ENCODE data around the gene PCDHGA5. TPM values are rescaled to one million over a fixed set of nuclear protein-coding genes. Genes with fewer than 3 reads are reported as not detected.

PCDHGA5 gene
- total and polyA plus RNA-seq, 2 of the 8 experiments (the other 6 are each of a cell fraction or from before 2014, with no cell fraction given): 1.1 to 1.3 TPM

- H3K4ac ChIP-seq (replicated peaks; ENCODE audit: insufficient read length, low read depth, low read length): no peak overlapping the region
- FAIRE-seq: no peak
- no peaks in the 10 kb centered on the region for H3K27me3 ChIP-seq (replicated peaks in 1 of 4; ENCODE audit: control insufficient read depth in 3 of 4, extremely low read depth in 1 of 4, insufficient read depth in 3 of 4, low read length in 3 of 4)
- no peak overlapping the region for H3K9ac ChIP-seq (replicated peaks in 1 of 4; ENCODE audit: extremely low read depth in 1 of 4, low read depth in 3 of 4, low read length in 3 of 4)
- no peak overlapping the region for H2BK120ac ChIP-seq (replicated peaks; ENCODE audit: low read depth, low read length)
- ChIA-PET POLR2A (ENCODE audit: partially characterized antibody) (no interaction called here), CTCF (ENCODE audit: partially characterized antibody) (interaction anchor here (1.0 to 1.6 kb wide), 5 partner anchors 16 to 179 kb away, joined by 3 to 5 read pairs (median 4); partner anchors contain the start of genes PCDHB9, PCDHGB1 and PCDHGB6)
- H3K4me3 ChIP-seq (ENCODE audit: extremely low read depth in 1 of 4, insufficient read depth in 2 of 4, low read depth in 3 of 4, low read length in 4 of 4): no peak overlapping the region
- peaks cover 0 to 8% (median 1%) of the 10 kb centered on the region in 4 experiments; a peak in 3 of 8 replicates for H3K36me3 ChIP-seq (ENCODE audit: control insufficient read depth in 2 of 4, insufficient read depth in 4 of 4, low read length in 3 of 4)
- H3K18ac ChIP-seq (ENCODE audit: extremely low read depth, low read length): no peak overlapping the region
- H3K79me2 ChIP-seq (ENCODE audit: control insufficient read depth in 1 of 2, insufficient read depth in 2 of 2, low read length in 2 of 2): no peaks in the 10 kb centered on the region
- no peak overlapping the region for H2BK15ac ChIP-seq (ENCODE audit: low read length)
- no peaks in the 10 kb centered on the region for H3K23me2 ChIP-seq (ENCODE audit: low read depth, low read length)
- H3K9me3 ChIP-seq (ENCODE audit: insufficient read depth in 2 of 2, low read depth in 1 of 2, low read length in 1 of 2): peaks cover 43 to 50% of the 10 kb centered on the region in 2 experiments
- H3K23ac ChIP-seq (ENCODE audit: insufficient read length): no peak overlapping the region
- H3K14ac ChIP-seq (ENCODE audit: insufficient read length): no peak overlapping the region
- no peak overlapping the region for H2BK12ac ChIP-seq (ENCODE audit: low read depth, low read length)
- no peaks in the 10 kb centered on the region for H3K79me1 ChIP-seq (ENCODE audit: low read depth, low read length)
- H4K8ac ChIP-seq (ENCODE audit: extremely low read depth, insufficient read depth, low read length): no peak overlapping the region
- H3K4me2 ChIP-seq (ENCODE audit: insufficient read depth in 1 of 2, low read depth in 2 of 2, low read length in 2 of 2): no peak overlapping the region
- H3K4me1 ChIP-seq (replicated peaks in 1 of 4; ENCODE audit: control insufficient read depth in 3 of 4, insufficient read depth in 4 of 4, low read length in 3 of 4): peaks cover 0 to 3% (median 0%) of the 10 kb centered on the region in 4 experiments; a peak in 1 of 7 replicates
- H2AK5ac ChIP-seq (ENCODE audit: low read depth, low read length): no peak overlapping the region
- H3K56ac ChIP-seq (replicated peaks; ENCODE audit: insufficient read length, low read depth, low read length): no peak overlapping the region
- H4K20me1 ChIP-seq (replicated peaks in 1 of 2; ENCODE audit: control insufficient read depth in 1 of 2, insufficient read depth in 2 of 2, low read length in 2 of 2): no peaks in the 10 kb centered on the region
- H2BK20ac ChIP-seq (ENCODE audit: low read length): no peak overlapping the region
- H2BK5ac ChIP-seq (ENCODE audit: low read depth, low read length): no peak overlapping the region
- DNase-seq (ENCODE audit: low read depth in 1 of 2, low spot score in 2 of 2): no peak
- no peak overlapping the region for H3K27ac ChIP-seq (ENCODE audit: low read depth, low read length)
- no peak overlapping the region for H4K91ac ChIP-seq (replicated peaks; ENCODE audit: insufficient read length, low read length)
- WGBS, 2 experiments (ENCODE audit: extremely low coverage in 1 of 2, insufficient coverage in 1 of 2, insufficient read length in 1 of 2, insufficient replicate concordance in 2 of 2, low coverage in 1 of 2, low lambda C conversion rate in 2 of 2, missing lambda C conversion rate in 1 of 2): 97% methylated on average over 39 of the region's 46 CpGs; no CpG with 5 or more reads in 1 of the 2 experiments
- no peak overlapping the region for H2AFZ ChIP-seq (ENCODE audit: low read length)
- no peak overlapping the region for H4K5ac ChIP-seq (ENCODE audit: insufficient read length, low read depth, low read length)
- TF ChIP-seq SIN3A (conservative IDR thresholded peaks at IDR 0.05 in 1 of 2, IDR thresholded peaks at IDR 0.05 in 1 of 2; ENCODE audit: low read depth in 1 of 2, low read length in 2 of 2) (no peak), NRF1 (IDR thresholded peaks at IDR 0.05; ENCODE audit: low read depth, low read length) (no peak), GABPA (IDR thresholded peaks at IDR 0.05; ENCODE audit: borderline replicate concordance, insufficient read depth, low read length) (no peak), RXRA (IDR thresholded peaks at IDR 0.05; ENCODE audit: insufficient read depth, low read depth, low read length) (no peak), ATF3 (IDR thresholded peaks at IDR 0.05; ENCODE audit: insufficient read depth, low read depth, low read length) (no peak), TAF7 (optimal IDR thresholded peaks at IDR 0.05; ENCODE audit: borderline replicate concordance, low read depth, low read length) (no peak), CHD2 (IDR thresholded peaks at IDR 0.05; ENCODE audit: low read length) (no peak), POU5F1 (IDR thresholded peaks at IDR 0.05; ENCODE audit: low read depth, low read length) (no peak), SP2 (IDR thresholded peaks at IDR 0.05; ENCODE audit: low read length) (no peak), RNF2 (IDR thresholded peaks at IDR 0.05; ENCODE audit: borderline replicate concordance, low read depth, low read length, missing control alignments, poor library complexity, severe bottlenecking) (no peak), HDAC6 (IDR thresholded peaks at IDR 0.05; ENCODE audit: low read depth, low read length) (no peak)
Measured at GRCh38 chr5:141366016-141366896, 2.3 kb downstream of the PCDHGA5 start.

Measured in H1 (cell line).